Rectal smooth muscle tissue (tissue), 1 donor: ENCODE measurements around the gene FSTL4.

Experiments
- H3K27ac ChIP-seq: one replicate; pipeline ENCODE4 v1.7.0; 2013; ENCODE audit warnings: low read depth, low read length, inconsistent platforms
- H3K27me3 ChIP-seq: one replicate; pipeline ENCODE4 v1.7.0; 2013; ENCODE audit warnings: low read length; ENCODE audit not compliant: control insufficient read depth, insufficient read depth
- H3K36me3 ChIP-seq: one replicate; pipeline ENCODE4 v1.7.0; 2013; ENCODE audit warnings: low read length; ENCODE audit not compliant: control insufficient read depth, insufficient read depth
- H3K4me1 ChIP-seq: one replicate; pipeline ENCODE4 v1.7.0; 2013; ENCODE audit warnings: low read length; ENCODE audit not compliant: control insufficient read depth, insufficient read depth
- H3K4me3 ChIP-seq: one replicate; pipeline ENCODE4 v1.7.0; 2013; ENCODE audit warnings: low read length
- H3K9ac ChIP-seq: one replicate; pipeline ENCODE4 v1.7.0; 2013; ENCODE audit warnings: low read length

Gene FSTL4

GRCh38 chr5:133370036-133370831 lies 242.1 kb downstream of the FSTL4 start:
- H3K4me1 ChIP-seq = no peaks in the 10 kb centered on the region
- H3K9ac ChIP-seq = no peak overlapping the region
- H3K27me3 ChIP-seq = peaks cover 4% of the 10 kb centered on the region
- no peak overlapping the region for H3K4me3 ChIP-seq
- no peaks in the 10 kb centered on the region for H3K36me3 ChIP-seq
- no peak overlapping the region for H3K27ac ChIP-seq

GRCh38 chr5:133368916-133369783 lies 243.2 kb downstream of the FSTL4 start:
- no peaks in the 10 kb centered on the region for H3K4me1 ChIP-seq
- H3K4me3 ChIP-seq = no peak overlapping the region
- peaks cover 4% of the 10 kb centered on the region for H3K27me3 ChIP-seq
- no peak overlapping the region for H3K9ac ChIP-seq
- no peaks in the 10 kb centered on the region for H3K36me3 ChIP-seq
- no peak overlapping the region for H3K27ac ChIP-seq

- Histone ChIP-seq H3K4me3 (no peak overlapping the region), H3K4me1 (no peaks in the 10 kb centered on the region), H3K36me3 (no peaks in the 10 kb centered on the region), H3K9ac (no peak overlapping the region), H3K27ac (no peak overlapping the region), H3K27me3 (peaks cover 4% of the 10 kb centered on the region)
Measured at GRCh38 chr5:133367984-133368383, 244.4 kb downstream of the FSTL4 start.

GRCh38 chr5:133367071-133367786 lies 245.1 kb downstream of the FSTL4 start:
- Histone ChIP-seq H3K4me1 (no peaks in the 10 kb centered on the region), H3K27ac (no peak overlapping the region), H3K27me3 (peaks cover 4% of the 10 kb centered on the region)

GRCh38 chr5:133366438-133366837 lies 245.9 kb downstream of the FSTL4 start:
- Histone ChIP-seq H3K27me3 (peaks cover 4% of the 10 kb centered on the region), H3K27ac (no peak overlapping the region), H3K4me3 (no peak overlapping the region), H3K4me1 (no peaks in the 10 kb centered on the region), H3K36me3 (no peaks in the 10 kb centered on the region), H3K9ac (no peak overlapping the region)

More at GRCh38 chr5:133367071-133367786, 245.1 kb downstream of the FSTL4 start:
- H3K4me3 ChIP-seq = no peak overlapping the region
- no peak overlapping the region for H3K9ac ChIP-seq
- no peaks in the 10 kb centered on the region for H3K36me3 ChIP-seq

- no peak overlapping the region for H3K9ac ChIP-seq
- H3K4me3 ChIP-seq = no peak overlapping the region
- H3K4me1 ChIP-seq = no peaks in the 10 kb centered on the region
- H3K27ac ChIP-seq = no peak overlapping the region
- peaks cover 3% of the 10 kb centered on the region for H3K27me3 ChIP-seq
- H3K36me3 ChIP-seq = no peaks in the 10 kb centered on the region
Measured at GRCh38 chr5:133365738-133366137, 246.6 kb downstream of the FSTL4 start.

- no peak overlapping the region for H3K9ac ChIP-seq
- peaks cover 2% of the 10 kb centered on the region for H3K27me3 ChIP-seq
- H3K36me3 ChIP-seq = no peaks in the 10 kb centered on the region
- H3K27ac ChIP-seq = no peak overlapping the region
- H3K4me1 ChIP-seq = no peaks in the 10 kb centered on the region
- no peak overlapping the region for H3K4me3 ChIP-seq
Measured at GRCh38 chr5:133364936-133365707, 247.2 kb downstream of the FSTL4 start.

- H3K4me1 ChIP-seq = no peaks in the 10 kb centered on the region
- no peak overlapping the region for H3K27ac ChIP-seq
- no peaks in the 10 kb centered on the region for H3K36me3 ChIP-seq
- H3K9ac ChIP-seq = no peak overlapping the region
- H3K4me3 ChIP-seq = no peak overlapping the region
- H3K27me3 ChIP-seq = peaks cover 2% of the 10 kb centered on the region
Measured at GRCh38 chr5:133363807-133364587, 248.3 kb downstream of the FSTL4 start.

- Histone ChIP-seq H3K9ac (no peak overlapping the region), H3K27ac (no peak overlapping the region), H3K4me3 (no peak overlapping the region), H3K36me3 (no peaks in the 10 kb centered on the region), H3K4me1 (no peaks in the 10 kb centered on the region), H3K27me3 (peaks cover 2% of the 10 kb centered on the region)
Measured at GRCh38 chr5:133362438-133362837, 249.9 kb downstream of the FSTL4 start.

GRCh38 chr5:133361922-133362321 lies 250.4 kb downstream of the FSTL4 start:
- Histone ChIP-seq H3K4me3 (no peak overlapping the region), H3K27me3 (peaks cover 2% of the 10 kb centered on the region), H3K4me1 (no peaks in the 10 kb centered on the region), H3K27ac (no peak overlapping the region), H3K36me3 (no peaks in the 10 kb centered on the region), H3K9ac (no peak overlapping the region)

GRCh38 chr5:133360693-133361472 lies 251.5 kb downstream of the FSTL4 start:
- Histone ChIP-seq H3K36me3 (no peaks in the 10 kb centered on the region), H3K4me1 (no peaks in the 10 kb centered on the region), H3K4me3 (no peak overlapping the region), H3K27me3 (no peaks in the 10 kb centered on the region), H3K9ac (no peak overlapping the region), H3K27ac (no peak overlapping the region)
